Tibial artery (tissue), 4 donors: Measurements from ENCODE around the gene SLC25A25.
"Not testable (repeated sequence)": the region's sequence is repeated elsewhere in the genome, so short reads cannot be mapped to it uniquely, and the experiment has no call there.

Source experiments
- DNase-seq, 2 donors: peaks; one replicate each; pipeline ENCODE4 v3.0.0-alpha.2; 2019
- H3K27ac ChIP-seq, 2 donors: fragments of 200-600 bp; sonication (generic) in 1 of 2; 1 replicate in 1 of 2; 2 replicates in 1 of 2; pipeline ENCODE4 v1.5.1; 2018 to 2019; ENCODE audit warnings: mild to moderate bottlenecking in 1 of 2
- H3K27me3 ChIP-seq, 2 donors: fragments of 200-600 bp; sonication (generic) in 1 of 2; one replicate each; pipeline versions ENCODE4 v1.5.1 to v1.6.0; 2016 to 2019
- H3K36me3 ChIP-seq, 3 donors: fragments of 200-600 bp; sonication (generic) in 2 of 3; one replicate each; pipeline ENCODE4 v1.5.1; 2016 to 2019; ENCODE audit warnings: mild to moderate bottlenecking in 2 of 3
- H3K4me1 ChIP-seq, 4 donors: fragments of 200-600 bp; sonication (generic) in 2 of 4; 1 replicate in 3 of 4; 2 replicates in 1 of 4; pipeline ENCODE4 v1.5.1; 2016 to 2019
- H3K4me3 ChIP-seq, 2 donors: fragments of 200-600 bp; sonication (generic) in 1 of 2; 1 replicate in 1 of 2; 2 replicates in 1 of 2; pipeline ENCODE4 v1.5.1; 2018 to 2019; ENCODE audit warnings: mild to moderate bottlenecking in 2 of 2
- H3K9me3 ChIP-seq, 3 donors: fragments of 200-600 bp; sonication (generic) in 1 of 3; one replicate each; pipeline ENCODE4 v1.5.1; 2016 to 2019
- CTCF ChIP-seq, 2 experiments: fragments of 200-600 bp in 1 of 2; fragments of 450-650 bp in 1 of 2; IDR thresholded peaks; one replicate each; pipeline ENCODE4 v1.5.1; 2017 to 2019; ENCODE audit warnings: antibody characterized with exemption in 2 of 2, mild to moderate bottlenecking in 1 of 2, moderate library complexity in 1 of 2
- intact Hi-C: fragments of 100-400 bp; cut with DNase I; formaldehyde crosslinking; loops from one replicate; pipeline ENCODE4 v1.15.0; 2023; ENCODE audit warnings: low total_unique reads

Gene SLC25A25

GRCh38 chr9:128109050-128109709 is 41.1 kb downstream of the SLC25A25 start:
- no peaks in the 10 kb centered on the region for H3K27me3 ChIP-seq
- H3K4me3 ChIP-seq = no peak overlapping the region
- no peak for DNase-seq
- H3K9me3 ChIP-seq = no peaks in the 10 kb centered on the region
- peaks cover 0 to 3% (median 0%) of the 10 kb centered on the region in 4 donors for H3K4me1 ChIP-seq
- intact Hi-C loops = no loop called here
- peaks cover 40 to 66% (median 57%) of the 10 kb centered on the region in 3 donors for H3K36me3 ChIP-seq
- no peak overlapping the region for H3K27ac ChIP-seq
- TF ChIP-seq CTCF (IDR thresholded peaks at IDR 0.05) = no peak

DNA sequence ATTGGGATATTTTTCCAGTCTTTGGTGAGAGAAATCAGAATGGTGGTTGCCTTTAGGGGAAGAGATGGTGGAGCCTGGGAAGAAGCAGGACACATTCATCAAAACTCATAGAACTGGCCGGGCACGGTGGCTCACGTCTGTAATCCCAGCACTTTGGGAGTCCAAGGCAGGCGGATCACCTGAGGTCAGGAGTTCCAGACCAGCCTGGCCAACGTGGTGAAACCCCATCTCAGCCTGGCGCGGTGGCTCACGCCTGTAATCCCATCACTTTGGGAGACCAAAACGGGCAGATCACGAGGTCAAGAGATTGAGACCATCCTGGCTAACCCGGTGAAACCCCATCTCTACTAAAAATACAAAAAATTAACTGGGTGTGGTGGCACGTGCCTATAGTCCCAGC is 43.7 kb downstream of the SLC25A25 start:
- DNase-seq = peak in 1 of 2 donors; percentile 37
- H3K4me3 ChIP-seq, H3K9me3 ChIP-seq, H3K27ac ChIP-seq, H3K4me1 ChIP-seq, intact Hi-C loops, H3K27me3 ChIP-seq: not testable (repeated sequence)
- peaks cover 15 to 56% (median 40%) of the 10 kb centered on the region in 3 donors for H3K36me3 ChIP-seq

DNA sequence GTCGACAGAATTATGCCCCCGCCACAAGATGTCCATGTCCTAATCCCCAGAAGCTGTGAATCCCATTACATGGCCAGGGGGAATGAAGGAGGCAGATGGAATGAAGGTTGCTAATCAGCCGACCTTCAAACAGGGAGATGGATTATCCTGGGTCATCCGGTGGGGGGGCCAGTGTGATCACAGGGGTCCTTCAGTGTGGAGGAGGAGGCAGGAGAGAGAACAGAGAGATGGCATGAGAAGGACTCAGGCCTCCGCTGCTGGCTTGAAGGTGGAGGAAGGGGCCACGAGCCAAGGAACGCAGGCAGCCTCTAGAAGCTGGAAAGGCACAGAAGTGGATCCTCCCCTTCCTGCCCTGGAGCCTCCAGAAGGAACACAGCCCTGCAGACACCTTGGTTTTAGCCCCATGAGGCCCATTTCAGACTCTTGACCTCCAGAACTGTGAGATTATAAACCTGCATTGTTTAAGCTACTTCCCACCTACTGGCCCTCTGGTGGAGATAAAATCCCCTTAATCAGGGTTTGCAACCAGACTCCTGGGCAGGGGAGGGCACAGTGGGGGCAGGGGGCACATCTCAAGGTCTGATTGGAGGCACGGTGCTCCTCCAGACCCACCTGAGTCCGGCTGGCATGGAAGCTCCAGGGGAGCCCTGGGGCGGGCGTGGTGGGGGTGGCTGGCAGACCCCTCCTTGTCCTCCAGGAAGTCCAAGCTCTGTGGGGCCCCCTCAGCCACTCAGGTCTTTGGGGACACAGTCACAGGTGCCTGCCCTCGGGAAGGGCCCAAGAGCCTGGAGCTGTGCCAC is 45.7 kb downstream of the SLC25A25 start:
- TF ChIP-seq CTCF (IDR thresholded peaks at IDR 0.05) = no peak
- peak in 1 of 2 donors; percentile 53 for DNase-seq
- peaks cover 0 to 36% (median 20%) of the 10 kb centered on the region in 3 donors for H3K36me3 ChIP-seq
- no peaks in the 10 kb centered on the region for H3K9me3 ChIP-seq
- no peak overlapping the region for H3K27ac ChIP-seq
- intact Hi-C loops = no loop called here
- H3K27me3 ChIP-seq = no peaks in the 10 kb centered on the region
- no peak overlapping the region for H3K4me3 ChIP-seq
- H3K4me1 ChIP-seq = peaks cover 0 to 8% (median 4%) of the 10 kb centered on the region in 4 donors

GRCh38 chr9:128114326-128115186 is 46.5 kb downstream of the SLC25A25 start:
- Histone ChIP-seq H3K4me3 (no peak overlapping the region), H3K27me3 (no peaks in the 10 kb centered on the region), H3K9me3 (no peaks in the 10 kb centered on the region), H3K27ac (no peak overlapping the region), H3K4me1 (peaks cover 0 to 8% (median 4%) of the 10 kb centered on the region in 4 donors), H3K36me3 (peaks cover 0 to 28% (median 12%) of the 10 kb centered on the region in 3 donors)
- intact Hi-C loops = loop anchor here (5.0 kb wide), 1 partner anchor 172 kb away; no protein-coding TSS in a partner anchor
- peak in 1 of 2 donors; percentile 56 for DNase-seq
- no peak for TF ChIP-seq CTCF (IDR thresholded peaks at IDR 0.05)

DNA sequence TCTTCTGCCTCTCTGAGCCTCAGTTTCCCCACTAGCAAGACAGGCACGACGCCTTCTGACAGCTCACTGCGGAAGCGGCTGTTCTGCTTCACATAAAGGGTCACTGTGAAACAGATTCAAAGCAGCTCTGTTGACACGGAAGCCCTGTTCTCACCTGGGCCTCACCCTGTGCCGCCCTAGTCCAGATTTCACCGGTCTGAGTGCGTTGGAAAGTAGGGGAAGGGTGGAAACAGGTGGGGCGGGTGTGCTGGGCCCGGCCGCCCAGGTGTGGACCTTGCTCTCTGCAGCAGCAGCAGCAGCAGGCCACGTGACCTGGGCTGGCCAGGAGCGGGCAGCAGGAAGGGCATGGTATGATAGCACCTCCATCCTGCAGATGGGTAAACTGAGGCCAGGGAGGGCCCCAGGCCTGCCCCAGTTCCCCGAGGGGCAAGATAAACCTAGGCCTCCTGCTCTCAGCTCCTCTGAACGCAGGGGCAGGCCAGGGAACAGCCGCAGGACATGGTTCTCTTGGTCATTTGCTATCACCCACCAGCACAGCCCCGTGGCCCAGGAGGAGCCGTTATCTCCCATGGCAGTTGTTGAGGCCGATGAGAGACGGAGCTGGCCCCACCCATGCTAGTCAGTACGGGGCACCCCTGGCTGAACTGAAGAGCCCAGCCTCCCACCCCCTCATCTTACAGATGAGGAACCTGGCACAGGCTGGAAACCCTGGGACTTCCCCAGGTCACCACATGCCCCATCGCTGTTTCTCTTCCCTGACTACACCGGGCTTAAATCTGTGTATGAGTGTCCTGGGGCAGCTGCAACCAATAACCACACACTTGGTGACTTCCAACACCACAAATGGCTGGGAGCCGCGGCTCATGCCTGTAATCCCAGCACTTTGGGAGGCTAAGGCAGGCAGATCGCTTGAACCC is 47.4 kb downstream of the SLC25A25 start:
- H3K4me1 ChIP-seq = peaks cover 0 to 8% (median 4%) of the 10 kb centered on the region in 4 donors
- intact Hi-C loops = loop anchor here (5.0 kb wide), 1 partner anchor 173 kb away; no protein-coding TSS in a partner anchor
- peak in 1 of 2 donors; percentile 61 for DNase-seq
- no peak overlapping the region for H3K4me3 ChIP-seq
- peaks cover 0 to 29% (median 15%) of the 10 kb centered on the region in 3 donors for H3K36me3 ChIP-seq
- H3K27me3 ChIP-seq = no peaks in the 10 kb centered on the region
- TF ChIP-seq CTCF (IDR thresholded peaks at IDR 0.05) = no peak
- H3K27ac ChIP-seq = no peak overlapping the region
- no peaks in the 10 kb centered on the region for H3K9me3 ChIP-seq
